ENCODE measurements around the gene DLGAP1. TPM values are rescaled to one million over a fixed set of nuclear protein-coding genes. Genes with fewer than 3 reads are reported as not detected.

The DLGAP1 gene
- total RNA-seq, 1 donor from 2014 or later, result 0.63 TPM

GRCh38 chr18:3869848-3870247, 585.3 kb downstream of the DLGAP1 start:
- no peak overlapping the region for H3K4me3 ChIP-seq (ENCODE audit: low read depth, low read length)
- DNase-seq (ENCODE audit: low read depth), result no peak
- TF ChIP-seq CTCF (conservative IDR thresholded peaks at IDR 0.05; ENCODE audit: low read depth, low read length), result peak; percentile 65

GRCh38 chr18:3867864-3868311, 587.2 kb downstream of the DLGAP1 start:
- no peak for DNase-seq (ENCODE audit: low read depth)
- H3K4me3 ChIP-seq (ENCODE audit: low read depth, low read length), result no peak overlapping the region
- TF ChIP-seq CTCF (conservative IDR thresholded peaks at IDR 0.05; ENCODE audit: low read depth, low read length), result no peak

GRCh38 chr18:3867236-3867635, 587.9 kb downstream of the DLGAP1 start:
- no peak overlapping the region for H3K4me3 ChIP-seq (ENCODE audit: low read depth, low read length)
- DNase-seq (ENCODE audit: low read depth), result no peak
- no peak for TF ChIP-seq CTCF (conservative IDR thresholded peaks at IDR 0.05; ENCODE audit: low read depth, low read length)

- no peak for TF ChIP-seq CTCF (conservative IDR thresholded peaks at IDR 0.05; ENCODE audit: low read depth, low read length)
- no peak overlapping the region for H3K4me3 ChIP-seq (ENCODE audit: low read depth, low read length)
- DNase-seq (ENCODE audit: low read depth), result no peak
Observed at GRCh38 chr18:3864669-3865298, 590.3 kb downstream of the DLGAP1 start.

- TF ChIP-seq CTCF (conservative IDR thresholded peaks at IDR 0.05; ENCODE audit: low read depth, low read length), result no peak
- no peak for DNase-seq (ENCODE audit: low read depth)
- no peak overlapping the region for H3K4me3 ChIP-seq (ENCODE audit: low read depth, low read length)
Observed at GRCh38 chr18:3863593-3863992, 591.5 kb downstream of the DLGAP1 start.

GRCh38 chr18:3863006-3863405, 592.1 kb downstream of the DLGAP1 start:
- TF ChIP-seq CTCF (conservative IDR thresholded peaks at IDR 0.05; ENCODE audit: low read depth, low read length), result no peak
- H3K4me3 ChIP-seq (ENCODE audit: low read depth, low read length), result no peak overlapping the region
- no peak for DNase-seq (ENCODE audit: low read depth)

GRCh38 chr18:3861495-3861894, 593.6 kb downstream of the DLGAP1 start:
- no peak for DNase-seq (ENCODE audit: low read depth)
- no peak for TF ChIP-seq CTCF (conservative IDR thresholded peaks at IDR 0.05; ENCODE audit: low read depth, low read length)
- H3K4me3 ChIP-seq (ENCODE audit: low read depth, low read length), result no peak overlapping the region
